Gastroesophageal sphincter (tissue), 4 donors: ENCODE results near the gene PUSL1. TPM values are rescaled to one million over a fixed set of nuclear protein-coding genes. Genes with fewer than 3 reads are reported as not detected.
A peak's percentile ranks its signal among the peaks of the same experiment; 100 is the strongest.

Experiments used
- ATAC-seq: fragments of 150-250 bp; one replicate; pipeline ENCODE4 v1.9.1; 2016; ENCODE audit warnings: mild to moderate bottlenecking, moderate library complexity
- H3K27ac ChIP-seq, 4 donors: fragments of 200-600 bp; sonication (generic) in 3 of 4; 1 replicate in 3 of 4; 2 replicates in 1 of 4; pipeline ENCODE4 v1.5.1; 2016 to 2019
- H3K27me3 ChIP-seq: fragments of 200-600 bp; sonication (generic); one replicate; pipeline ENCODE4 v1.5.1; 2019
- H3K36me3 ChIP-seq, 2 donors: fragments of 200-600 bp; sonication (generic); one replicate each; pipeline ENCODE4 v1.5.1; 2019; ENCODE audit warnings: control low read depth in 1 of 2
- H3K4me1 ChIP-seq, 3 donors: fragments of 200-600 bp; sonication (generic); 1 replicate in 2 of 3; 2 replicates in 1 of 3; pipeline ENCODE4 v1.5.1; 2016 to 2019; ENCODE audit warnings: control low read depth in 2 of 3
- H3K4me3 ChIP-seq, 2 donors: fragments of 200-600 bp; sonication (generic); one replicate each; pipeline ENCODE4 v1.5.1; 2019; ENCODE audit warnings: mild to moderate bottlenecking in 1 of 2, moderate library complexity in 1 of 2
- H3K9me3 ChIP-seq, 3 donors: fragments of 200-600 bp; sonication (generic); one replicate each; pipeline ENCODE4 v1.5.1; 2017 to 2019; ENCODE audit warnings: control low read depth in 2 of 3
- EP300 ChIP-seq: sonication (generic); formaldehyde crosslinking; IDR thresholded peaks from one replicate; pipeline ENCODE4 v1.6.1; 2017; ENCODE audit warnings: antibody characterized with exemption, mild to moderate bottlenecking
- POLR2A ChIP-seq, 2 donors: fragments of 450-650 bp; IDR thresholded peaks; one replicate each; pipeline ENCODE4 v1.6.1; 2017; ENCODE audit warnings: antibody characterized with exemption in 2 of 2, mild to moderate bottlenecking in 2 of 2, moderate library complexity in 1 of 2
- POLR2AphosphoS5 ChIP-seq: sonication (generic); formaldehyde crosslinking; IDR thresholded peaks from one replicate; pipeline ENCODE4 v1.6.1; 2017; ENCODE audit warnings: antibody characterized with exemption
- WGBS, 2 donors: methylation state at CpG; one replicate each; pipeline ENCODE4 v1.1.5; 2018; ENCODE audit warnings: low coverage in 1 of 2; 5-methylcytosine and 5-hydroxymethylcytosine counted together
- total RNA-seq, 4 donors: library from RNA; depleted of rRNA; stranded (reverse); fragments of >200 nt; gene quantifications; one replicate each; pipeline ENCODE4 v1.1.0, GENCODE V29; 2016
- TF ChIP-seq, protein P1 (sequence below), 4 experiments: fragments of 200-600 bp in 2 of 4; fragments of 450-650 bp in 2 of 4; sonication (generic) in 1 of 4; IDR thresholded peaks; one replicate each; pipeline ENCODE4 v1.5.1; 2017 to 2019; ENCODE audit warnings: antibody characterized with exemption in 4 of 4, mild to moderate bottlenecking in 2 of 4, moderate library complexity in 2 of 4

PUSL1 gene
- total RNA-seq, 4 donors from 2014 or later, result 12.5 to 24.2 (median 19.4) TPM

DNA sequence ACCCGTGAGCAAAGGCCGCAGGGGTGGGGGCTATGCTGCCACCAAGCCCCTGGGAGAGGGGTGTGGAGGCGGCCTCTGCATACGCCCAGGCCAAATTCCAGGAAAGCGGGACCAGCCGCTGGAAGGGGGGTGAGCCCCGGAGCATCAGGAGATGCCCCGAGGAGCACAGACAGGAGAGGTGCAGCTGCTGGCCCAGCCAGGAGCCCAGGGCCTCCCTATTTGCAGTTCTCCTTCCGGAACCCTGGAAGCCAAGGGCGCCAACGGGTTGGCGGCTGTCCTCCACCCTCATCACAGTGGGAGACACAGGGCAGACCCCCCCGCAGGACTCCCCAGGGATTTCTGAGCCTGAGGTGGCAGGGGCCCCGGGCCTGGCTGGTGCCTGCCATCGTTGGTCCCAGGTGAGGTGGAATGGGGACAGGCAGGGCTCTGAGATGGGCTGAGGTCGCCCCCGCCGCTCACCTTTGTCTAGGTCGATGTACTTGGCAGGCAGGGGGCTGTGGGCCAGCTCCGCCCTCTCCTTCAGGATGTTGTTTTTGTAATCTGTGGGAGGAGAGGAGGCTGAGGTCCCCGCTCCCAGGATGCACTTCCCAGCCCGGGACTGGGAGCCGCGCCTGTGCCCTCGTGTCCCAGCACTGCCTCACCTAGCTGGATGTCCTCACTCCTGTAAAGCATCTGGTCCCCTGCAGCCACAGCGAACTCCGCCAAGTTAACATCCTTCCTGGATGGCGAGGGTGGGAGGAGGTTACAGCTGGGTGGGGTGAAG, 45.2 kb downstream of the PUSL1 start:
- WGBS, 2 donors, result 61% methylated on average over 4 of the region's 28 CpGs; no CpG with 5 or more reads in 1 of the 2 donors
- H3K36me3 ChIP-seq, result peaks cover 0 to 18% of the 10 kb centered on the region in 2 donors
- TF ChIP-seq, protein P1, sequence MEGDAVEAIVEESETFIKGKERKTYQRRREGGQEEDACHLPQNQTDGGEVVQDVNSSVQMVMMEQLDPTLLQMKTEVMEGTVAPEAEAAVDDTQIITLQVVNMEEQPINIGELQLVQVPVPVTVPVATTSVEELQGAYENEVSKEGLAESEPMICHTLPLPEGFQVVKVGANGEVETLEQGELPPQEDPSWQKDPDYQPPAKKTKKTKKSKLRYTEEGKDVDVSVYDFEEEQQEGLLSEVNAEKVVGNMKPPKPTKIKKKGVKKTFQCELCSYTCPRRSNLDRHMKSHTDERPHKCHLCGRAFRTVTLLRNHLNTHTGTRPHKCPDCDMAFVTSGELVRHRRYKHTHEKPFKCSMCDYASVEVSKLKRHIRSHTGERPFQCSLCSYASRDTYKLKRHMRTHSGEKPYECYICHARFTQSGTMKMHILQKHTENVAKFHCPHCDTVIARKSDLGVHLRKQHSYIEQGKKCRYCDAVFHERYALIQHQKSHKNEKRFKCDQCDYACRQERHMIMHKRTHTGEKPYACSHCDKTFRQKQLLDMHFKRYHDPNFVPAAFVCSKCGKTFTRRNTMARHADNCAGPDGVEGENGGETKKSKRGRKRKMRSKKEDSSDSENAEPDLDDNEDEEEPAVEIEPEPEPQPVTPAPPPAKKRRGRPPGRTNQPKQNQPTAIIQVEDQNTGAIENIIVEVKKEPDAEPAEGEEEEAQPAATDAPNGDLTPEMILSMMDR (IDR thresholded peaks at IDR 0.05), result no peak
- no peak for TF ChIP-seq EP300
- TF ChIP-seq POLR2AphosphoS5, result no peak
- TF ChIP-seq POLR2A (IDR thresholded peaks at IDR 0.05), result no peak
- no peak for ATAC-seq
- peaks cover 0 to 73% (median 36%) of the 10 kb centered on the region in 3 donors for H3K4me1 ChIP-seq
- H3K27me3 ChIP-seq, result peaks cover 58% of the 10 kb centered on the region
- no peak overlapping the region for H3K4me3 ChIP-seq
- H3K9me3 ChIP-seq, result no peaks in the 10 kb centered on the region
- peak overlapping the region in 3 of 4 donors; percentile 72 to 87 (median 79) for H3K27ac ChIP-seq

DNA sequence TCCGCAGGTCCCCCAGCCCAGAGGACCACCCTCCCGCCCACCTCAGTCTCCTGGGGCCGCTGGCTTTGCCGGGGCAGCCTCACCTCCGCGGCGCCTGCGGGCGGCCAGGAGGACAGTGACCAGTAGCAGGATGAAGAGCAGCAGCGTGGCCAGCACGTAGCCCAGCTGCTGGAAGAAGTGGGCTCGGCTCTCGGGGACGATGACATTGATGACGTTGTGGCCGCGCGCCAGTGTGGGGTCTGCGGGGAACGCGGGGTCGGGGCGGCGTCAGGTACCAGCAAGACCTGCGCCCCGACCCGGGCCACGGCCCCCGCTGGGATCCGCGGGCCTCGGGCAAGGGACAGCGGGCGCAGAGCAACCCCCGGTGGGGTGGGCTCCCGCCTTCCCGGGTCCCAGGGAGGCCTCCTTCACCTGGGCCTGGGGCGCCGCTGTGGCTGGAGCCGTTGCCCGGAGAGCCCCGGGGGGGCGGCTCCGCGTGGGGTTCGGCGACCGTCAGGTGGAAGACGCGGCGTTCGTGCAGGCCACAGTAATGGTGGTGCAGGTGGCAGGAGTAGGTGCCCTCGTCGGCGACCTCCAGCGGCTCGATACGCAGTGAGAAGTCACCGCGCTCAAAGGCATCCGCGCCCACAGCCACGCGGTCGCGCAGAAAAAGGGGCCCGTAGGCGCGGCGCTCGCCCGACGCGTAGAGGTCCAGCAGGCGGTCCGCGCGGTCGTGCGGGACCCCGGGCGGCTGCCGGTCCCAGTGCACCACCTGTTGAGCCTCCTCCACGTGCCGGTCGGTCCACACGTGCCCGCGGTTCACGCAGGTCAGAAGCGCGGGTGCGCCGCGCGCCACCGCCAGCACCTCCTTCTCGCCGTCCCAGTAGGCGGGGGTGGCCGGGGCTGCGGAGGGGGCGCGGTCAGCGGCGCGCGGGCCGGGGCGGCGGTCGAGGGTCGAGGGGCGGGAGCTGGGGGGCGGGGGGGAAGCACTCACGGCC, 46.2 kb downstream of the PUSL1 start:
- peaks cover 0 to 82% (median 36%) of the 10 kb centered on the region in 3 donors for H3K4me1 ChIP-seq
- TF ChIP-seq, protein P1 (IDR thresholded peaks at IDR 0.05), result no peak
- TF ChIP-seq EP300, result no peak
- no peak for TF ChIP-seq POLR2AphosphoS5
- TF ChIP-seq POLR2A (IDR thresholded peaks at IDR 0.05), result no peak
- peak overlapping the region in 3 of 4 donors; percentile 87 to 92 (median 89) for H3K27ac ChIP-seq
- H3K27me3 ChIP-seq, result peaks cover 68% of the 10 kb centered on the region
- peaks cover 0 to 18% of the 10 kb centered on the region in 2 donors for H3K36me3 ChIP-seq
- no peak for ATAC-seq
- peak overlapping the region in 1 of 2 donors; percentile 63 for H3K4me3 ChIP-seq
- H3K9me3 ChIP-seq, result no peaks in the 10 kb centered on the region
- WGBS, 2 donors, result no CpG with 5 or more reads among the region's 116 CpGs

DNA sequence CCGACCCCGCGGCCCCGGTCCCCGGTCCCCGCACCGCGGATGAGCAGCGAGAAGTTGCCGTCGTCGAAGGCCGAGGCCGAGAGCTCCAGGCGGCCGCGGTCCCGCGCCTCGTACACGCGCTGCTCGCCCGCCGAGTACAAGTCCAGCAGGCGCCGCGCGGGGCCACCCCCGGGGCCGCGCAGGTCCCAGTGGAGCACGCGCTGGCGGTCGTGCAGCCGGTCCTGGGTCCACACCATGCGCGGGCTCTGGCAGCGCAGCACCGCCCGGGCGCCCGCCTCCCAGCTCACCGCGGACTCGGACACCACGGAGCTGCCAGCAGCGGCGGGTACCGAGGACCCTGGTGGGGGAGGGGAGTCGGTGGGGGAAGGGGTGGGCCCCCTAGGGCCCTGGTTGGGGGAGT, 47.0 kb downstream of the PUSL1 start:
- Histone ChIP-seq H3K4me1 (peaks cover 0 to 90% (median 36%) of the 10 kb centered on the region in 3 donors), H3K4me3 (peak overlapping the region in 1 of 2 donors; percentile 63), H3K27me3 (peaks cover 68% of the 10 kb centered on the region), H3K36me3 (peaks cover 0 to 18% of the 10 kb centered on the region in 2 donors), H3K27ac (peak overlapping the region in 3 of 4 donors; percentile 87 to 92 (median 89)), H3K9me3 (no peaks in the 10 kb centered on the region)
- TF ChIP-seq, protein P1 (IDR thresholded peaks at IDR 0.05), result no peak
- no peak for TF ChIP-seq EP300
- no peak for TF ChIP-seq POLR2A (IDR thresholded peaks at IDR 0.05)
- TF ChIP-seq POLR2AphosphoS5, result no peak
- WGBS, 2 donors, result no CpG with 5 or more reads among the region's 52 CpGs
- no peak for ATAC-seq

DNA sequence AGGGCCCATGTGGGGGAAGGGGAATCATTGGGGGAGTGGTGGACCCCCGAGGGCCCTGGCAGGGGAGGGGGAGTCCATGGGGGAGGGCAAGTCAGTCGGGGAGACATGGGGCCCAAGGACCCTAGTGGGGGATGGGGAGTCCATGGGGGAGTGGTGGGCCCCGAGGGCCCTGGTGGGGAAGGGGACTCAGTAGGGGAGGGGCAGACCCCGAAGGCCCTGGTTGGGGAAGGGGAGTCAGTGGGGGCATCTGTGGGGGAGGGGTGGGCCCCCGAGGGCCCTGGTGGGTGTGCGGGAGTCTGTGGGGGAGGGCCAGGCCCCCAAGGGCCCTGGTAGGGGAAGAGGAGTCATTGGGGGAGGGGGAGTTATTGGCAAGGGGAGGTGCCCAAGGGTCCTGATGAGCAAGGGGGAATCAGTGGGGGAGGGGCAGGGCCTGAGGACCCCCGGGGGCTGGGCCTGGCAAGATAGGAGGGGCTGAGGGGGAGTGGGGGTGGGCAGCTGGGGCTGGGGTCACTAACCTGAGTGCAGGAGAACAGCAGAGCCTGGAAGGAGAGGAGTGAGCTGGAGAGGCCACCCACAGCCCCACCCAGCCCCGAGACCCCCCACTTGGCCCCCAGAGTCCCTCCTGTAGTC, 47.9 kb downstream of the PUSL1 start:
- Histone ChIP-seq H3K27ac (peak overlapping the region in 3 of 4 donors; percentile 87 to 92 (median 89)), H3K4me3 (peak overlapping the region in 1 of 2 donors; percentile 63), H3K36me3 (peaks cover 0 to 18% of the 10 kb centered on the region in 2 donors), H3K4me1 (peaks cover 0 to 96% (median 41%) of the 10 kb centered on the region in 3 donors), H3K27me3 (peaks cover 68% of the 10 kb centered on the region), H3K9me3 (no peaks in the 10 kb centered on the region)
- TF ChIP-seq POLR2AphosphoS5 (no peak), POLR2A (IDR thresholded peaks at IDR 0.05) (no peak), EP300 (no peak)
- TF ChIP-seq, protein P1 (IDR thresholded peaks at IDR 0.05), result no peak
- 20% methylated on average over 1 of the region's 8 CpGs; no CpG with 5 or more reads in 1 of the 2 donors for WGBS, 2 donors
- no peak for ATAC-seq
